Measurements from ENCODE around the gene FOXRED1. TPM values are rescaled to one million over a fixed set of nuclear protein-coding genes. Genes with fewer than 3 reads are reported as not detected.

Gene FOXRED1
- total and polyA plus RNA-seq, 10 of the 15 experiments (the other 5 are each of a cell fraction or from before 2014, with no cell fraction given): 9.9 to 67.7 (median 38.0) TPM

DNA sequence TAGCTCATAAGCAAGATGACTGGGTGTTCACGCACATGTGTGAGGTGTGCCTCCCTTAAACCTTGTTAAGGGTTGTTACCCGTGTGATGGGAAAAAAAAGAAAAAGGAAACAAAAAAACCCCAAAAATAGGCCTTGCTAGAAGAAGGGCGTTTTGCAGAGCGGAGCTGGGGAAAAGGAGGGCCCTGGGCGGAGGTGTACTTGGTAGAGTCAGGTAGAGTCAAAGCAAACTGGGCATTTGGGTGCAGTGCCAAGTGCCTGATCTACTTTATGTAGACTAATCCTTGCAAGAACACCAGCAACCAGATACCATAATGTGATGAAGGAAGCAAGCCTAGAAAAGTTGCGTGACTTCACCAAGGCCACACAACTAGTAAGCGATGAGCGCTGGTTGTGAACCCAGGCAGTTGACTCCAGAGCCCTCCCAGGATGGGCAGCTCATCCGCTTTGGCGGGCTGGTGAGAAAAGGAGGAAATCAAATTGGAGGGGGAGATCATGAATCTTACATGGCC lies 12.8 kb downstream of the FOXRED1 start (continued):
- TF ChIP-seq ZNF687 (IDR thresholded peaks at IDR 0.05): no peak

DNA sequence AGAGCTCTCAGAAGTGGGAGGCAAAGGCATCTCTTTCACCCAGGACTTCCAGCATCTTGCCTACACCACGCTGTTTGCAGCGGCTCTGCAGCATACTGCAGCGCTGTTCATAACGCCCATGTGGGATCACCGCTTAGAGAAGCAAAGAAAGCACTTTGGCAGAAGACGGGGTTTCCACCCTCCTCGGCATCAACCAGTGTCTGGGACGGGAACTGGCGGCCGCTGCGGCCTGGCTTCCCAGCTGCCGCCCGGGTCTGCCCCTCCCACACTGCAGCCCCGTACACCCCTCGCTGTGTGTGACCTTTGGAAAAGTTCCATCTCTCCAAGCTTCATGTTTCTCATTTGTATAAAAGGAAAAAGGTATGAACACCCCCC lies 13.4 kb downstream of the FOXRED1 start:
- Histone ChIP-seq H3K36me3 (ENCODE audit: control insufficient read depth in 2 of 2, insufficient read depth in 2 of 2, low read length in 1 of 2) (peaks cover 3% of the 10 kb centered on the region in 2 experiments; a peak in 2 of 4 replicates), H3K9ac (ENCODE audit: control insufficient read depth, insufficient read depth, low read length) (peak overlapping the region; percentile 84), H3K9me3 (replicated peaks; ENCODE audit: control insufficient read depth, insufficient read depth, low read length) (no peaks in the 10 kb centered on the region), H3K4me1 (ENCODE audit: control insufficient read depth, insufficient read depth, low read length) (peaks cover 22% of the 10 kb centered on the region), H3K27ac (ENCODE audit: control insufficient read depth, insufficient read depth) (no peak overlapping the region; the same call in 1 of the 2 replicates), H3K4me2 (ENCODE audit: control insufficient read depth, insufficient read depth) (peak overlapping the region; percentile 89), H4K20me1 (ENCODE audit: control insufficient read depth, insufficient read depth) (no peaks in the 10 kb centered on the region), H2AFZ (ENCODE audit: control insufficient read depth, low read depth, low read length) (peak overlapping the region; percentile 90), H3K79me2 (ENCODE audit: control insufficient read depth, insufficient read depth, low read length) (peaks cover 6% of the 10 kb centered on the region), H3K4me3 (peak overlapping the region; percentile 96), H3K27me3 (replicated peaks in 1 of 2; ENCODE audit: control insufficient read depth in 2 of 2, insufficient read depth in 2 of 2, low read length in 1 of 2) (no peaks in the 10 kb centered on the region)
- POLR2A ChIA-PET: interaction anchor here (0.7 to 2.5 kb wide), 4 partner anchors 13 to 764 kb away, joined by 3 to 10 read pairs (median 6); partner anchors contain the start of genes FOXRED1 and SRPRA
- in situ Hi-C loops (cut with MboI) (no loop called here), intact Hi-C loops (cut with micrococcal nuclease; ENCODE audit: unreplicated experiment) (no loop called here)
- RAD21 ChIA-PET (ENCODE audit: unreplicated experiment): interaction anchor here (0.7 kb wide), 1 partner anchor 61 kb away, joined by 3 read pairs; no protein-coding TSS in a partner anchor
- DNase-seq (ENCODE audit: low read depth, low spot score): no peak
- FAIRE-seq: no peak
- BruUV-seq (replicated peaks): no TSS peak
- WGBS (ENCODE audit: insufficient coverage, insufficient replicate concordance, low lambda C conversion rate, missing lambda C conversion rate): 17% methylated on average over 15 of the region's 15 CpGs
- SMC1A ChIA-PET (ENCODE audit: uncharacterized antibody, unreplicated experiment): interaction anchor here (1.0 to 1.8 kb wide), 2 partner anchors 10 to 20 kb away, joined by 4 to 6 read pairs; no protein-coding TSS in a partner anchor
- peak; percentile 51 for ATAC-seq
- CTCF ChIA-PET: interaction anchor here (0.6 to 1.8 kb wide), 6 partner anchors 17 to 985 kb away, joined by 3 to 5 read pairs (median 4); partner anchors contain the start of gene DCPS
- TF ChIP-seq BACH1 (IDR thresholded peaks at IDR 0.05; ENCODE audit: borderline replicate concordance) (no peak), ZBTB33 (IDR thresholded peaks at IDR 0.05) (no peak), STAT1 (conservative IDR thresholded peaks at IDR 0.05) (no peak), CUX1 (IDR thresholded peaks at IDR 0.05; ENCODE audit: insufficient replicate concordance, low read depth, low read length) (no peak), PKNOX1 (IDR thresholded peaks at IDR 0.05) (no peak)
- TF ChIP-seq, protein P1, sequence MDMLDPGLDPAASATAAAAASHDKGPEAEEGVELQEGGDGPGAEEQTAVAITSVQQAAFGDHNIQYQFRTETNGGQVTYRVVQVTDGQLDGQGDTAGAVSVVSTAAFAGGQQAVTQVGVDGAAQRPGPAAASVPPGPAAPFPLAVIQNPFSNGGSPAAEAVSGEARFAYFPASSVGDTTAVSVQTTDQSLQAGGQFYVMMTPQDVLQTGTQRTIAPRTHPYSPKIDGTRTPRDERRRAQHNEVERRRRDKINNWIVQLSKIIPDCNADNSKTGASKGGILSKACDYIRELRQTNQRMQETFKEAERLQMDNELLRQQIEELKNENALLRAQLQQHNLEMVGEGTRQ (IDR thresholded peaks at IDR 0.05; ENCODE audit: borderline replicate concordance, low read depth, low read length): no peak

Data from GM12878 (cell line).